ENCODE measurements around the gene WASHC1.
"Not testable (repeated sequence)": the region's sequence is repeated elsewhere in the genome, so short reads cannot be mapped to it uniquely, and the experiment has no call there.

Gene WASHC1

GRCh38 chr9:29356-29755 is at the start of gene WASHC1:
TSS of gene WASHC1 (minus strand) at chr9:29456. CDS start at chr9:24999, 4,457 bp downstream.
- H3K27me3 Mint-ChIP-seq; H3K4me1 Mint-ChIP-seq; ATAC-seq; H3K4me3 Mint-ChIP-seq; DNase-seq; H3K9me3 Mint-ChIP-seq; H3K27ac Mint-ChIP-seq; H3K36me3 Mint-ChIP-seq (ENCODE audit: low read depth): not testable (repeated sequence)

- not testable (repeated sequence) for DNase-seq; ATAC-seq; H3K27ac Mint-ChIP-seq; H3K4me3 Mint-ChIP-seq; H3K36me3 Mint-ChIP-seq (ENCODE audit: low read depth); H3K9me3 Mint-ChIP-seq; H3K4me1 Mint-ChIP-seq
- H3K27me3 Mint-ChIP-seq = peaks cover 10% of the 10 kb centered on the region
Measured at GRCh38 chr9:78333-78732, 49.1 kb upstream of the WASHC1 start.

GRCh38 chr9:76389-76788 is 47.1 kb upstream of the WASHC1 start:
- not testable (repeated sequence) for H3K27ac Mint-ChIP-seq; H3K4me3 Mint-ChIP-seq; H3K4me1 Mint-ChIP-seq; H3K9me3 Mint-ChIP-seq; DNase-seq; H3K36me3 Mint-ChIP-seq (ENCODE audit: low read depth); ATAC-seq
- peaks cover 14% of the 10 kb centered on the region for H3K27me3 Mint-ChIP-seq

GRCh38 chr9:73900-74525 is 44.8 kb upstream of the WASHC1 start:
- H3K36me3 Mint-ChIP-seq (ENCODE audit: low read depth); ATAC-seq; H3K27ac Mint-ChIP-seq; H3K9me3 Mint-ChIP-seq; DNase-seq; H3K4me1 Mint-ChIP-seq: not testable (repeated sequence)
- Mint-ChIP-seq H3K4me3 (peak overlapping the region; percentile 57), H3K27me3 (peaks cover 12% of the 10 kb centered on the region)

GRCh38 chr9:73076-73899 is 44.0 kb upstream of the WASHC1 start:
- H3K36me3 Mint-ChIP-seq (ENCODE audit: low read depth); H3K27ac Mint-ChIP-seq; H3K9me3 Mint-ChIP-seq; H3K4me1 Mint-ChIP-seq: not testable (repeated sequence)
- ATAC-seq (peak; percentile 54), DNase-seq (peak; percentile 14)
- H3K27me3 Mint-ChIP-seq = peaks cover 12% of the 10 kb centered on the region
- H3K4me3 Mint-ChIP-seq = peak overlapping the region; percentile 57

GRCh38 chr9:63031-63629 is 33.9 kb upstream of the WASHC1 start:
- peak; percentile 24 for DNase-seq
- H3K27ac Mint-ChIP-seq; H3K36me3 Mint-ChIP-seq (ENCODE audit: low read depth); H3K4me3 Mint-ChIP-seq; H3K27me3 Mint-ChIP-seq; H3K9me3 Mint-ChIP-seq; H3K4me1 Mint-ChIP-seq: not testable (repeated sequence)
- ATAC-seq = peak; percentile 98

GRCh38 chr9:52678-53077 is 23.4 kb upstream of the WASHC1 start:
- not testable (repeated sequence) for H3K9me3 Mint-ChIP-seq; H3K4me1 Mint-ChIP-seq; ATAC-seq; H3K27ac Mint-ChIP-seq; DNase-seq; H3K36me3 Mint-ChIP-seq (ENCODE audit: low read depth); H3K4me3 Mint-ChIP-seq; H3K27me3 Mint-ChIP-seq

- not testable (repeated sequence) for H3K4me3 Mint-ChIP-seq; H3K36me3 Mint-ChIP-seq (ENCODE audit: low read depth); H3K27ac Mint-ChIP-seq; H3K4me1 Mint-ChIP-seq; ATAC-seq; H3K9me3 Mint-ChIP-seq; DNase-seq; H3K27me3 Mint-ChIP-seq
Measured at GRCh38 chr9:48190-48842, 19.1 kb upstream of the WASHC1 start.

GRCh38 chr9:46639-47271 is 17.5 kb upstream of the WASHC1 start:
- ATAC-seq = peak; percentile 24
- not testable (repeated sequence) for H3K4me3 Mint-ChIP-seq, H3K9me3 Mint-ChIP-seq

GRCh38 chr9:46164-46563 is 16.9 kb upstream of the WASHC1 start:
- not testable (repeated sequence) for H3K36me3 Mint-ChIP-seq (ENCODE audit: low read depth); H3K4me1 Mint-ChIP-seq; ATAC-seq; H3K9me3 Mint-ChIP-seq; H3K27me3 Mint-ChIP-seq; H3K27ac Mint-ChIP-seq; DNase-seq; H3K4me3 Mint-ChIP-seq

More at GRCh38 chr9:46639-47271, 17.5 kb upstream of the WASHC1 start:
- not testable (repeated sequence) for H3K27ac Mint-ChIP-seq; DNase-seq; H3K36me3 Mint-ChIP-seq (ENCODE audit: low read depth); H3K4me1 Mint-ChIP-seq; H3K27me3 Mint-ChIP-seq

GRCh38 chr9:45180-45878 is 16.1 kb upstream of the WASHC1 start:
- not testable (repeated sequence) for H3K27me3 Mint-ChIP-seq; H3K27ac Mint-ChIP-seq; H3K36me3 Mint-ChIP-seq (ENCODE audit: low read depth); H3K4me1 Mint-ChIP-seq; H3K9me3 Mint-ChIP-seq; ATAC-seq; H3K4me3 Mint-ChIP-seq; DNase-seq

GRCh38 chr9:44416-44815 is 15.2 kb upstream of the WASHC1 start:
- not testable (repeated sequence) for DNase-seq; H3K27ac Mint-ChIP-seq; H3K36me3 Mint-ChIP-seq (ENCODE audit: low read depth); H3K27me3 Mint-ChIP-seq; ATAC-seq; H3K4me1 Mint-ChIP-seq; H3K9me3 Mint-ChIP-seq; H3K4me3 Mint-ChIP-seq

GRCh38 chr9:43636-44035 is 14.4 kb upstream of the WASHC1 start:
- not testable (repeated sequence) for H3K4me1 Mint-ChIP-seq; H3K27me3 Mint-ChIP-seq; H3K9me3 Mint-ChIP-seq; DNase-seq; H3K4me3 Mint-ChIP-seq; H3K36me3 Mint-ChIP-seq (ENCODE audit: low read depth); H3K27ac Mint-ChIP-seq; ATAC-seq

- H3K36me3 Mint-ChIP-seq (ENCODE audit: low read depth); H3K27me3 Mint-ChIP-seq; H3K4me3 Mint-ChIP-seq; H3K27ac Mint-ChIP-seq; ATAC-seq; H3K9me3 Mint-ChIP-seq; H3K4me1 Mint-ChIP-seq; DNase-seq: not testable (repeated sequence)
Measured at GRCh38 chr9:43116-43515, 13.9 kb upstream of the WASHC1 start.
